Peyer's patch (tissue), 4 donors: ENCODE results near the gene NUP188.
A peak's percentile ranks its signal among the peaks of the same experiment; 100 is the strongest.

Experiments
- POLR2A ChIP-seq, 2 donors: fragments of 450-650 bp; IDR thresholded peaks; one replicate each; pipeline ENCODE4 v1.5.1; 2017; ENCODE audit warnings: antibody characterized with exemption in 2 of 2, mild to moderate bottlenecking in 2 of 2, moderate library complexity in 2 of 2
- TF ChIP-seq, protein P1 (sequence below), 6 experiments: fragments of 450-650 bp in 4 of 6; fragments of 200-600 bp in 2 of 6; sonication (generic) in 1 of 6; IDR thresholded peaks; one replicate each; pipeline ENCODE4 v1.5.1; 2017 to 2019; ENCODE audit warnings: antibody characterized with exemption in 6 of 6, mild to moderate bottlenecking in 3 of 6, moderate library complexity in 1 of 6

GRCh38 chr9:129036241-129036922 is 88.9 kb downstream of the NUP188 start, which contains the start of gene MIGA2:
- TF ChIP-seq, protein P1, sequence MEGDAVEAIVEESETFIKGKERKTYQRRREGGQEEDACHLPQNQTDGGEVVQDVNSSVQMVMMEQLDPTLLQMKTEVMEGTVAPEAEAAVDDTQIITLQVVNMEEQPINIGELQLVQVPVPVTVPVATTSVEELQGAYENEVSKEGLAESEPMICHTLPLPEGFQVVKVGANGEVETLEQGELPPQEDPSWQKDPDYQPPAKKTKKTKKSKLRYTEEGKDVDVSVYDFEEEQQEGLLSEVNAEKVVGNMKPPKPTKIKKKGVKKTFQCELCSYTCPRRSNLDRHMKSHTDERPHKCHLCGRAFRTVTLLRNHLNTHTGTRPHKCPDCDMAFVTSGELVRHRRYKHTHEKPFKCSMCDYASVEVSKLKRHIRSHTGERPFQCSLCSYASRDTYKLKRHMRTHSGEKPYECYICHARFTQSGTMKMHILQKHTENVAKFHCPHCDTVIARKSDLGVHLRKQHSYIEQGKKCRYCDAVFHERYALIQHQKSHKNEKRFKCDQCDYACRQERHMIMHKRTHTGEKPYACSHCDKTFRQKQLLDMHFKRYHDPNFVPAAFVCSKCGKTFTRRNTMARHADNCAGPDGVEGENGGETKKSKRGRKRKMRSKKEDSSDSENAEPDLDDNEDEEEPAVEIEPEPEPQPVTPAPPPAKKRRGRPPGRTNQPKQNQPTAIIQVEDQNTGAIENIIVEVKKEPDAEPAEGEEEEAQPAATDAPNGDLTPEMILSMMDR (IDR thresholded peaks at IDR 0.05) = peak in 3 of 6 experiments; percentile 5 to 7 (median 7)
- peak; percentile 98 for TF ChIP-seq POLR2A (IDR thresholded peaks at IDR 0.05)
